ENCODE measurements around the gene SOHLH1. TPM values are rescaled to one million over a fixed set of nuclear protein-coding genes. Genes with fewer than 3 reads are reported as not detected.

Gene SOHLH1
- total and polyA plus RNA-seq, 7 donors, result not detected

DNA sequence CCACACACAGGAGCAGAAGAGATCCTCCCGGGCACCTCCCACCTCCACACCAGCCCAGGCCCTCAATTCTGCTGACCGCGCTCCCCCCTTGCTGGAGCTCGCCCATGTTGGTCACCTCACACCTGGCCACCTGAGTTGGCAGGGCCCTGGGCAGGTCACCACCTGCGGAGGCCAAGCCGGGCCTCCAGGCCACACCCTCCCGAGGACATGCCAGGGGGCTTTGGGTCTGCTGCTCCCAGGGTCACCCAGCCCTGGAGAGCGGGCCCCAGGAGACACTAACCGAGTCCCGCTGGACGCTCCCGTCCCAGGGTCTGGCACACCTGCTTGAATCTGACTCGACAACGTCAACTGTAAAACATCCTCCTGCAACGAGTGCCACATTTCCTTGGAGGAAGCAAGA lies 2.1 kb downstream of the SOHLH1 start:
- no peak overlapping the region for H3K4me3 ChIP-seq
- no peaks in the 10 kb centered on the region for H3K36me3 ChIP-seq
- no peaks in the 10 kb centered on the region for H3K9me3 ChIP-seq
- no peak for DNase-seq
- no peak overlapping the region for H3K27ac ChIP-seq
- intact Hi-C loops (cut with DNase I), result no loop called here
- no peak for TF ChIP-seq POLR2AphosphoS5 (IDR thresholded peaks at IDR 0.05)
- TF ChIP-seq POLR2A (IDR thresholded peaks at IDR 0.05), result no peak
- TF ChIP-seq, protein P1, sequence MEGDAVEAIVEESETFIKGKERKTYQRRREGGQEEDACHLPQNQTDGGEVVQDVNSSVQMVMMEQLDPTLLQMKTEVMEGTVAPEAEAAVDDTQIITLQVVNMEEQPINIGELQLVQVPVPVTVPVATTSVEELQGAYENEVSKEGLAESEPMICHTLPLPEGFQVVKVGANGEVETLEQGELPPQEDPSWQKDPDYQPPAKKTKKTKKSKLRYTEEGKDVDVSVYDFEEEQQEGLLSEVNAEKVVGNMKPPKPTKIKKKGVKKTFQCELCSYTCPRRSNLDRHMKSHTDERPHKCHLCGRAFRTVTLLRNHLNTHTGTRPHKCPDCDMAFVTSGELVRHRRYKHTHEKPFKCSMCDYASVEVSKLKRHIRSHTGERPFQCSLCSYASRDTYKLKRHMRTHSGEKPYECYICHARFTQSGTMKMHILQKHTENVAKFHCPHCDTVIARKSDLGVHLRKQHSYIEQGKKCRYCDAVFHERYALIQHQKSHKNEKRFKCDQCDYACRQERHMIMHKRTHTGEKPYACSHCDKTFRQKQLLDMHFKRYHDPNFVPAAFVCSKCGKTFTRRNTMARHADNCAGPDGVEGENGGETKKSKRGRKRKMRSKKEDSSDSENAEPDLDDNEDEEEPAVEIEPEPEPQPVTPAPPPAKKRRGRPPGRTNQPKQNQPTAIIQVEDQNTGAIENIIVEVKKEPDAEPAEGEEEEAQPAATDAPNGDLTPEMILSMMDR (IDR thresholded peaks at IDR 0.05), result no peak
- no peak for TF ChIP-seq EP300 (IDR thresholded peaks at IDR 0.05)
- 58 to 75% methylated on average over 15 of the region's 15 CpGs for WGBS, 2 donors
- peaks cover 8 to 44% (median 18%) of the 10 kb centered on the region in 3 donors for H3K27me3 ChIP-seq
- H3K4me1 ChIP-seq, result peaks cover 0 to 9% (median 8%) of the 10 kb centered on the region in 4 donors

- Histone ChIP-seq H3K4me3 (no peak overlapping the region), H3K9me3 (no peaks in the 10 kb centered on the region), H3K27ac (no peak overlapping the region), H3K4me1 (peaks cover 0 to 2% (median under 1%) of the 10 kb centered on the region in 4 donors), H3K27me3 (peaks cover 2 to 37% (median 13%) of the 10 kb centered on the region in 3 donors), H3K36me3 (no peaks in the 10 kb centered on the region)
- TF ChIP-seq, protein P1 (IDR thresholded peaks at IDR 0.05), result no peak
- TF ChIP-seq EP300 (IDR thresholded peaks at IDR 0.05), result no peak
- no peak for TF ChIP-seq POLR2A (IDR thresholded peaks at IDR 0.05)
- no peak for TF ChIP-seq POLR2AphosphoS5 (IDR thresholded peaks at IDR 0.05)
- WGBS, 2 donors, result 68 to 82% methylated on average over 16 of the region's 16 CpGs
- intact Hi-C loops (cut with DNase I), result no loop called here
- DNase-seq, result no peak
Observed at GRCh38 chr9:135696446-135696845, 2.8 kb downstream of the SOHLH1 start.

GRCh38 chr9:135695642-135696041 lies 3.6 kb downstream of the SOHLH1 start:
- WGBS, 2 donors, result 83% methylated on average over 12 of the region's 12 CpGs
- Histone ChIP-seq H3K4me3 (no peak overlapping the region), H3K27ac (no peak overlapping the region), H3K27me3 (peaks cover 0 to 34% (median 6%) of the 10 kb centered on the region in 3 donors), H3K36me3 (no peaks in the 10 kb centered on the region), H3K4me1 (no peaks in the 10 kb centered on the region), H3K9me3 (no peaks in the 10 kb centered on the region)
- TF ChIP-seq EP300 (IDR thresholded peaks at IDR 0.05), result no peak
- TF ChIP-seq, protein P1 (IDR thresholded peaks at IDR 0.05), result no peak
- no peak for TF ChIP-seq POLR2AphosphoS5 (IDR thresholded peaks at IDR 0.05)
- DNase-seq, result no peak
- intact Hi-C loops (cut with DNase I), result no loop called here

GRCh38 chr9:135695036-135695435 lies 4.2 kb downstream of the SOHLH1 start:
- H3K27ac ChIP-seq, result no peak overlapping the region
- intact Hi-C loops (cut with DNase I), result no loop called here
- no peaks in the 10 kb centered on the region for H3K4me1 ChIP-seq
- H3K36me3 ChIP-seq, result no peaks in the 10 kb centered on the region
- TF ChIP-seq EP300 (IDR thresholded peaks at IDR 0.05) (no peak), POLR2A (IDR thresholded peaks at IDR 0.05) (no peak), POLR2AphosphoS5 (IDR thresholded peaks at IDR 0.05) (no peak)
- TF ChIP-seq, protein P1 (IDR thresholded peaks at IDR 0.05), result no peak
- H3K27me3 ChIP-seq, result peaks cover 0 to 38% (median 6%) of the 10 kb centered on the region in 3 donors
- H3K9me3 ChIP-seq, result no peaks in the 10 kb centered on the region
- no peak overlapping the region for H3K4me3 ChIP-seq
- 73 to 86% methylated on average over 16 of the region's 16 CpGs for WGBS, 2 donors
- DNase-seq, result no peak

- intact Hi-C loops (cut with DNase I), result no loop called here
- H3K27me3 ChIP-seq, result peaks cover 0 to 38% (median 6%) of the 10 kb centered on the region in 3 donors
- WGBS, 2 donors, result 56 to 59% methylated on average over 18 of the region's 18 CpGs
- no peak overlapping the region for H3K27ac ChIP-seq
- no peaks in the 10 kb centered on the region for H3K9me3 ChIP-seq
- TF ChIP-seq POLR2AphosphoS5 (IDR thresholded peaks at IDR 0.05), result no peak
- no peak for TF ChIP-seq EP300 (IDR thresholded peaks at IDR 0.05)
- TF ChIP-seq POLR2A (IDR thresholded peaks at IDR 0.05), result no peak
- TF ChIP-seq, protein P1 (IDR thresholded peaks at IDR 0.05), result no peak
- DNase-seq, result no peak
- no peak overlapping the region for H3K4me3 ChIP-seq
- H3K36me3 ChIP-seq, result no peaks in the 10 kb centered on the region
- H3K4me1 ChIP-seq, result no peaks in the 10 kb centered on the region
Observed at GRCh38 chr9:135694414-135694813, 4.9 kb downstream of the SOHLH1 start.

Measured in sigmoid colon (tissue), 7 donors.